PC-9 (cell line): ENCODE results near the gene SLC2A4RG.

ENCODE experiments used
- EZH2 ChIP-seq: fragments of 200-600 bp; sonication (generic); IDR thresholded peaks from 2 replicates; pipeline ENCODE4 v1.8.0; 2017; ENCODE audit warnings: antibody characterized with exemption, low read depth
- TF ChIP-seq, protein P1 (sequence below): fragments of 200-600 bp; sonication (generic); conservative IDR thresholded peaks from 2 replicates; pipeline ENCODE4 v1.6.1; 2017; ENCODE audit warnings: mixed run types, antibody characterized with exemption, mild to moderate bottlenecking, moderate library complexity

DNA sequence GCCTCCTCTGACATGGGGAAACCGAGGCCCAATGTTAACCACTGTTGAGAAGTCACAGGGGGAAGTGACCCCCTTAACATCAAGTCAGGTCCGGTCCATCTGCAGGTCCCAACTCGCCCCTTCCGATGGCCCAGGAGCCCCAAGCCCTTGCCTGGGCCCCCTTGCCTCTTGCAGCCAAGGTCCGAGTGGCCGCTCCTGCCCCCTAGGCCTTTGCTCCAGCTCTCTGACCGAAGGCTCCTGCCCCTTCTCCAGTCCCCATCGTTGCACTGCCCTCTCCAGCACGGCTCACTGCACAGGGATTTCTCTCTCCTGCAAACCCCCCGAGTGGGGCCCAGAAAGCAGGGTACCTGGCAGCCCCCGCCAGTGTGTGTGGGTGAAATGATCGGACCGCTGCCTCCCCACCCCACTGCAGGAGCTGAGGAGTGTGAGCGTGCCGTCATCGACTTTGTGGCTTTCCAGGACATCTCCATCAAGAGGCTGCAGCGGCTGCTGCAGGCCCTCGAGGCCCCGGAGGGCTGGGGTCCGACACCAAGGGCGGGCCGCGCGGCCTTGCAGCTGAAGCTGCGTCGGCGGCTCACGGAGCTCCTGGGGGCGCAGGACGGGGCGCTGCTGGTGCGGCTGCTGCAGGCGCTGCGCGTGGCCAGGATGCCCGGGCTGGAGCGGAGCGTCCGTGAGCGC, 41.6 kb upstream of the SLC2A4RG start:
- TF ChIP-seq, protein P1, sequence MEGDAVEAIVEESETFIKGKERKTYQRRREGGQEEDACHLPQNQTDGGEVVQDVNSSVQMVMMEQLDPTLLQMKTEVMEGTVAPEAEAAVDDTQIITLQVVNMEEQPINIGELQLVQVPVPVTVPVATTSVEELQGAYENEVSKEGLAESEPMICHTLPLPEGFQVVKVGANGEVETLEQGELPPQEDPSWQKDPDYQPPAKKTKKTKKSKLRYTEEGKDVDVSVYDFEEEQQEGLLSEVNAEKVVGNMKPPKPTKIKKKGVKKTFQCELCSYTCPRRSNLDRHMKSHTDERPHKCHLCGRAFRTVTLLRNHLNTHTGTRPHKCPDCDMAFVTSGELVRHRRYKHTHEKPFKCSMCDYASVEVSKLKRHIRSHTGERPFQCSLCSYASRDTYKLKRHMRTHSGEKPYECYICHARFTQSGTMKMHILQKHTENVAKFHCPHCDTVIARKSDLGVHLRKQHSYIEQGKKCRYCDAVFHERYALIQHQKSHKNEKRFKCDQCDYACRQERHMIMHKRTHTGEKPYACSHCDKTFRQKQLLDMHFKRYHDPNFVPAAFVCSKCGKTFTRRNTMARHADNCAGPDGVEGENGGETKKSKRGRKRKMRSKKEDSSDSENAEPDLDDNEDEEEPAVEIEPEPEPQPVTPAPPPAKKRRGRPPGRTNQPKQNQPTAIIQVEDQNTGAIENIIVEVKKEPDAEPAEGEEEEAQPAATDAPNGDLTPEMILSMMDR, result no peak
- TF ChIP-seq EZH2, result no peak
